Panc1 (cell line): Measurements from ENCODE around the gene SELENOI. TPM values are rescaled to one million over a fixed set of nuclear protein-coding genes. Genes with fewer than 3 reads are reported as not detected.
"Not testable (repeated sequence)": the region's sequence is repeated elsewhere in the genome, so short reads cannot be mapped to it uniquely, and the experiment has no call there.

ENCODE experiments used
- ATAC-seq: fragments of 200-7000 bp; cut with Tn5 transposase; 2 replicates; pipeline ENCODE4 v1.9.1; 2020; ENCODE audit warnings: mild to moderate bottlenecking, moderate library complexity
- BruUV-seq: library from RNA; stranded (reverse); fragments of 400-500 nt; replicated peaks from 2 replicates; lab custom pipeline; 2021; lab: Mats Ljungman, UMichigan
- CTCF ChIA-PET: fragments of 300-600 bp; sonication (Branson Sonifier 250); formaldehyde crosslinking; loops from one replicate; lab custom pipeline; 2022; ENCODE audit warnings: antibody characterized with exemption; lab: Charles Lee
- POLR2A ChIA-PET: fragments of 300-600 bp; sonication (Branson Sonifier 250); formaldehyde crosslinking; loops from one replicate; lab custom pipeline; 2022; ENCODE audit warnings: antibody characterized with exemption; lab: Charles Lee
- DNase-seq: peaks from one replicate; pipeline ENCODE4 v3.0.0-alpha.2; 2010; ENCODE audit warnings: low read depth, low spot score
- H3K27ac ChIP-seq: 2 replicates; pipeline ENCODE4 v1.5.1; 2011; ENCODE audit warnings: mild to moderate bottlenecking, low read length, inconsistent platforms
- H3K27me3 ChIP-seq: fragments of 200-500 bp; sonication (Bioruptor generic); 2 replicates; pipeline ENCODE4 v1.6.0; 2014; ENCODE audit warnings: low read length, inconsistent platforms; ENCODE audit not compliant: control insufficient read depth, insufficient read depth
- H3K36me3 ChIP-seq: fragments of 200-500 bp; sonication (Bioruptor generic); 2 replicates; pipeline ENCODE4 v1.5.1; 2014; ENCODE audit warnings: inconsistent platforms, mild to moderate bottlenecking, low read length, moderate library complexity; ENCODE audit not compliant: control insufficient read depth, insufficient read depth
- H3K4me1 ChIP-seq: 2 replicates; pipeline ENCODE4 v1.5.1; 2011; ENCODE audit warnings: inconsistent platforms, mild to moderate bottlenecking, low read length, moderate library complexity; ENCODE audit not compliant: control insufficient read depth, insufficient read depth
- H3K4me3 ChIP-seq, 2 experiments: 2 replicates each; pipeline ENCODE4 v1.5.1; 2011 to 2012; ENCODE audit warnings: low read depth in 2 of 2, low read length in 2 of 2, mild to moderate bottlenecking in 2 of 2, inconsistent platforms in 1 of 2, moderate library complexity in 1 of 2
- H3K9me3 ChIP-seq: fragments of 200-500 bp; sonication (Bioruptor generic); 2 replicates; pipeline ENCODE4 v1.5.1; 2014; ENCODE audit warnings: low read depth, mild to moderate bottlenecking, inconsistent platforms, low read length, moderate library complexity; ENCODE audit not compliant: control insufficient read depth, insufficient read depth
- CTCF ChIP-seq: fragments of 450-650 bp; IDR thresholded peaks from 2 replicates; pipeline ENCODE4 v1.5.1; 2017; ENCODE audit warnings: mild to moderate bottlenecking
- POLR2AphosphoS5 ChIP-seq: IDR thresholded peaks from 2 replicates; pipeline ENCODE4 v1.6.1; 2012; ENCODE audit warnings: mild to moderate bottlenecking, low read depth, low read length, moderate library complexity
- SIN3A ChIP-seq: IDR thresholded peaks from 2 replicates; pipeline ENCODE4 v1.6.1; 2012; ENCODE audit warnings: low read depth, mild to moderate bottlenecking, low read length, moderate library complexity, borderline replicate concordance; ENCODE audit not compliant: insufficient read depth
- TCF7L2 ChIP-seq: IDR thresholded peaks from 2 replicates; pipeline ENCODE4 v1.6.1; 2011; ENCODE audit warnings: mild to moderate bottlenecking, low read depth, low read length, inconsistent platforms
- in situ Hi-C: cut with HindIII; loops from 2 replicates; pipeline ENCODE4 v1.10.0; 2016; ENCODE audit warnings: low sequenced_read_pairs, low pct_unique_long_range_greater_than_20kb
- intact Hi-C: fragments of 100-400 bp; cut with micrococcal nuclease; formaldehyde crosslinking; loops from one replicate; pipeline ENCODE4 v1.10.0; 2022; ENCODE audit not compliant: unreplicated experiment
- total RNA-seq: library from RNA; stranded (reverse); gene quantifications from one replicate; pipeline ENCODE4 v1.2.1, GENCODE V29; 2021; ENCODE audit not compliant: unreplicated experiment
- TF ChIP-seq, protein P1 (sequence below), 2 experiments: IDR thresholded peaks; 2 replicates each; pipeline ENCODE4 v1.6.1; 2011 to 2012; ENCODE audit warnings: low read depth in 2 of 2, control low read depth in 1 of 2, low read length in 1 of 2, mild to moderate bottlenecking in 1 of 2, moderate library complexity in 1 of 2; ENCODE audit not compliant: insufficient read depth in 1 of 2

The SELENOI gene
- total RNA-seq, 1 experiment from 2014 or later: 28.5 TPM

GRCh38 chr2:26351375-26352090 is 5.6 kb downstream of the SELENOI start:
- intact Hi-C loops (no loop called here), in situ Hi-C loops (no loop called here)
- Histone ChIP-seq H3K9me3 (no peaks in the 10 kb centered on the region), H3K27ac (no peak overlapping the region), H3K36me3 (no peaks in the 10 kb centered on the region), H3K27me3 (no peaks in the 10 kb centered on the region), H3K4me3 (no peak overlapping the region), H3K4me1 (peaks cover 15% of the 10 kb centered on the region)
- DNase-seq (no peak), ATAC-seq (no peak)
- CTCF ChIA-PET: no interaction called here
- no TSS peak for BruUV-seq
- no peak for TF ChIP-seq POLR2AphosphoS5
- POLR2A ChIA-PET: no interaction called here

DNA sequence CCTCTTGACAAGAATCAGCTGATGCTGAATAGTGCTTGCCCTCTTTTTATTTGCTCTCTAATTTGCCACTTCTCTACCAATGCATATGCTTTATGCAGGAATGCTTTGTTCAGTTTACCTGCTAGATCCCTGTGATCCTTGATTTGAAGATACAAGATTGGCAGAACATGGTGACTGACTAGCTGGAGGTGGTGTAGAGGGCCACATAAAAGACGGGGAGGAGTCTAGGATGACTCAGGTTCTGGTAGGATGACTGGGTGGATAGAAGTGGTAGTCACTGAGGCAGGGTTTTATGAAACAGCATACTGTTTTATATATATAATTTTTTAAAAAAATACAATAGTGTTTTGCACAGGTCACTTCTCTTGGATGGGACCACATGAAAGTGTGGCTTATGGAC is 6.9 kb downstream of the SELENOI start:
- Histone ChIP-seq H3K9me3 (no peaks in the 10 kb centered on the region), H3K4me1 (peaks cover 6% of the 10 kb centered on the region; the same call in 1 of the 2 replicates), H3K27ac (no peak overlapping the region), H3K36me3 (no peaks in the 10 kb centered on the region), H3K27me3 (no peaks in the 10 kb centered on the region), H3K4me3 (no peak overlapping the region)
- TF ChIP-seq TCF7L2 (no peak), CTCF (no peak), SIN3A (no peak), POLR2AphosphoS5 (no peak)
- TF ChIP-seq, protein P1, sequence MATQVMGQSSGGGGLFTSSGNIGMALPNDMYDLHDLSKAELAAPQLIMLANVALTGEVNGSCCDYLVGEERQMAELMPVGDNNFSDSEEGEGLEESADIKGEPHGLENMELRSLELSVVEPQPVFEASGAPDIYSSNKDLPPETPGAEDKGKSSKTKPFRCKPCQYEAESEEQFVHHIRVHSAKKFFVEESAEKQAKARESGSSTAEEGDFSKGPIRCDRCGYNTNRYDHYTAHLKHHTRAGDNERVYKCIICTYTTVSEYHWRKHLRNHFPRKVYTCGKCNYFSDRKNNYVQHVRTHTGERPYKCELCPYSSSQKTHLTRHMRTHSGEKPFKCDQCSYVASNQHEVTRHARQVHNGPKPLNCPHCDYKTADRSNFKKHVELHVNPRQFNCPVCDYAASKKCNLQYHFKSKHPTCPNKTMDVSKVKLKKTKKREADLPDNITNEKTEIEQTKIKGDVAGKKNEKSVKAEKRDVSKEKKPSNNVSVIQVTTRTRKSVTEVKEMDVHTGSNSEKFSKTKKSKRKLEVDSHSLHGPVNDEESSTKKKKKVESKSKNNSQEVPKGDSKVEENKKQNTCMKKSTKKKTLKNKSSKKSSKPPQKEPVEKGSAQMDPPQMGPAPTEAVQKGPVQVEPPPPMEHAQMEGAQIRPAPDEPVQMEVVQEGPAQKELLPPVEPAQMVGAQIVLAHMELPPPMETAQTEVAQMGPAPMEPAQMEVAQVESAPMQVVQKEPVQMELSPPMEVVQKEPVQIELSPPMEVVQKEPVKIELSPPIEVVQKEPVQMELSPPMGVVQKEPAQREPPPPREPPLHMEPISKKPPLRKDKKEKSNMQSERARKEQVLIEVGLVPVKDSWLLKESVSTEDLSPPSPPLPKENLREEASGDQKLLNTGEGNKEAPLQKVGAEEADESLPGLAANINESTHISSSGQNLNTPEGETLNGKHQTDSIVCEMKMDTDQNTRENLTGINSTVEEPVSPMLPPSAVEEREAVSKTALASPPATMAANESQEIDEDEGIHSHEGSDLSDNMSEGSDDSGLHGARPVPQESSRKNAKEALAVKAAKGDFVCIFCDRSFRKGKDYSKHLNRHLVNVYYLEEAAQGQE (IDR thresholded peaks at IDR 0.05; ENCODE audit: insufficient read depth in 1 of 2, low read depth in 2 of 2, low read length in 1 of 2): no peak
- ATAC-seq: no peak
- intact Hi-C loops (no loop called here), in situ Hi-C loops (no loop called here)
- no peak for DNase-seq
- CTCF ChIA-PET: no interaction called here
- POLR2A ChIA-PET: no interaction called here
- no TSS peak for BruUV-seq

- H3K4me1 ChIP-seq, BruUV-seq, in situ Hi-C loops, ATAC-seq, H3K27me3 ChIP-seq, H3K27ac ChIP-seq, intact Hi-C loops, H3K9me3 ChIP-seq, H3K4me3 ChIP-seq, H3K36me3 ChIP-seq, DNase-seq: not testable (repeated sequence)
- POLR2A ChIA-PET: interaction anchor here (0.7 kb wide), 1 partner anchor 13 kb away, joined by 3 read pairs; no protein-coding TSS in a partner anchor
- CTCF ChIA-PET: interaction anchor here (0.6 kb wide), 1 partner anchor 587 kb away, joined by 6 read pairs; no protein-coding TSS in a partner anchor
Measured at GRCh38 chr2:26354469-26354868, 8.5 kb downstream of the SELENOI start.
